ENCODE measurements around the gene DCPS. TPM values are rescaled to one million over a fixed set of nuclear protein-coding genes. Genes with fewer than 3 reads are reported as not detected.
"Not testable (repeated sequence)": the region's sequence is repeated elsewhere in the genome, so short reads cannot be mapped to it uniquely, and the experiment has no call there.

The DCPS gene
- total and polyA plus RNA-seq, 4 donors: 10.7 to 26.3 (median 20.4) TPM

- DNase-seq: no peak
- Histone ChIP-seq H3K9ac (ENCODE audit: insufficient read depth in 1 of 2, low read length in 2 of 2) (no peak overlapping the region), H3K4me3 (no peak overlapping the region), H3K27ac (ENCODE audit: low read depth in 1 of 2, low read length in 1 of 2) (peak overlapping the region in 1 of 2 donors; percentile 52), H3K4me1 (ENCODE audit: control insufficient read depth in 5 of 5, insufficient read depth in 5 of 5, low read length in 5 of 5) (peaks cover 15 to 45% (median 17%) of the 10 kb centered on the region in 5 donors), H3K27me3 (ENCODE audit: control insufficient read depth in 3 of 3, insufficient read depth in 3 of 3, low read length in 2 of 3) (no peaks in the 10 kb centered on the region), H3K9me3 (ENCODE audit: control insufficient read depth in 4 of 4, insufficient read depth in 3 of 4, low read length in 3 of 4) (no peaks in the 10 kb centered on the region), H3K36me3 (ENCODE audit: control insufficient read depth in 4 of 4, insufficient read depth in 4 of 4, low read length in 4 of 4) (no peaks in the 10 kb centered on the region)
- ATAC-seq (ENCODE audit: insufficient read depth, low FRiP score): no peak
- 60 to 69% methylated on average over 5 of the region's 5 CpGs for WGBS, 2 donors
- TF ChIP-seq, protein P1, sequence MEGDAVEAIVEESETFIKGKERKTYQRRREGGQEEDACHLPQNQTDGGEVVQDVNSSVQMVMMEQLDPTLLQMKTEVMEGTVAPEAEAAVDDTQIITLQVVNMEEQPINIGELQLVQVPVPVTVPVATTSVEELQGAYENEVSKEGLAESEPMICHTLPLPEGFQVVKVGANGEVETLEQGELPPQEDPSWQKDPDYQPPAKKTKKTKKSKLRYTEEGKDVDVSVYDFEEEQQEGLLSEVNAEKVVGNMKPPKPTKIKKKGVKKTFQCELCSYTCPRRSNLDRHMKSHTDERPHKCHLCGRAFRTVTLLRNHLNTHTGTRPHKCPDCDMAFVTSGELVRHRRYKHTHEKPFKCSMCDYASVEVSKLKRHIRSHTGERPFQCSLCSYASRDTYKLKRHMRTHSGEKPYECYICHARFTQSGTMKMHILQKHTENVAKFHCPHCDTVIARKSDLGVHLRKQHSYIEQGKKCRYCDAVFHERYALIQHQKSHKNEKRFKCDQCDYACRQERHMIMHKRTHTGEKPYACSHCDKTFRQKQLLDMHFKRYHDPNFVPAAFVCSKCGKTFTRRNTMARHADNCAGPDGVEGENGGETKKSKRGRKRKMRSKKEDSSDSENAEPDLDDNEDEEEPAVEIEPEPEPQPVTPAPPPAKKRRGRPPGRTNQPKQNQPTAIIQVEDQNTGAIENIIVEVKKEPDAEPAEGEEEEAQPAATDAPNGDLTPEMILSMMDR (IDR thresholded peaks at IDR 0.05; ENCODE audit: control extremely low read depth, extremely low read depth): no peak
Measured at GRCh38 chr11:126361400-126361799, 57.5 kb downstream of the DCPS start.

- ATAC-seq (ENCODE audit: insufficient read depth, low FRiP score) (no peak), DNase-seq (no peak)
- Histone ChIP-seq H3K9me3 (ENCODE audit: control insufficient read depth in 4 of 4, insufficient read depth in 3 of 4, low read length in 3 of 4) (no peaks in the 10 kb centered on the region), H3K36me3 (ENCODE audit: control insufficient read depth in 4 of 4, insufficient read depth in 4 of 4, low read length in 4 of 4) (no peaks in the 10 kb centered on the region), H3K9ac (ENCODE audit: insufficient read depth in 1 of 2, low read length in 2 of 2) (no peak overlapping the region), H3K4me1 (ENCODE audit: control insufficient read depth in 5 of 5, insufficient read depth in 5 of 5, low read length in 5 of 5) (peaks cover 8 to 29% (median 16%) of the 10 kb centered on the region in 5 donors), H3K4me3 (no peak overlapping the region), H3K27ac (ENCODE audit: low read depth in 1 of 2, low read length in 1 of 2) (no peak overlapping the region), H3K27me3 (ENCODE audit: control insufficient read depth in 3 of 3, insufficient read depth in 3 of 3, low read length in 2 of 3) (no peaks in the 10 kb centered on the region)
- TF ChIP-seq, protein P1 (IDR thresholded peaks at IDR 0.05; ENCODE audit: control extremely low read depth, extremely low read depth): no peak
- WGBS, 2 donors: 69 to 76% methylated on average over 9 of the region's 9 CpGs
Measured at GRCh38 chr11:126362879-126363655, 59.2 kb downstream of the DCPS start.

DNA sequence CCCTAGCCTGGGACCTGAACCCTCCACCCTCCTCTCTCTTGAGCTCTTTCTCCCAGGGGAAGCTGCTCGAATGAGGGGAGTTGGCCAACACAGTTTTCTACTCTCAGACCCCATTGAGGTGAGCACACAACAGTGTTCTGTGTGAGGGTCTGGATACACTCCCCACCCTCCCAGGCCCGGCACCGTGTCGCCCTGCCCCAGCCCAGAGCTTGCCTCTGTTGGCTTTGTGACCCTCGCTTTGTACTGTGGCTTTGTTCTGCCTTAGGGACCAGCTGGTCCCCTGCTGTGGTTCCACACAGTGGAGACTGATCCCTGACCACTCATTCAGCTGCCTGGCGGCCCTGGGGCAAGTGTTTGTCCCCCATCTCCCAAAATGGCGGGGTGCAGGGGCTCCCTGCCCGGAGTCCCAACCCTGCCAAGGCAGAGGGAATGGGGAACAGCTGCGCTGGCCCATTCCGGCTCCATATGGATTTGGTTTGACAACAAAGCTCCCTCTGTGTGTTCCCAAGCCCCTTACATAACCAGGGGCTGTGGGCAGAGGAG, 59.9 kb downstream of the DCPS start:
- H3K4me3 ChIP-seq: no peak overlapping the region
- H3K9me3 ChIP-seq (ENCODE audit: control insufficient read depth in 4 of 4, insufficient read depth in 3 of 4, low read length in 3 of 4): no peaks in the 10 kb centered on the region
- no peak overlapping the region for H3K27ac ChIP-seq (ENCODE audit: low read depth in 1 of 2, low read length in 1 of 2)
- peaks cover 7 to 21% (median 16%) of the 10 kb centered on the region in 5 donors for H3K4me1 ChIP-seq (ENCODE audit: control insufficient read depth in 5 of 5, insufficient read depth in 5 of 5, low read length in 5 of 5)
- no peaks in the 10 kb centered on the region for H3K36me3 ChIP-seq (ENCODE audit: control insufficient read depth in 4 of 4, insufficient read depth in 4 of 4, low read length in 4 of 4)
- 78 to 86% methylated on average over 10 of the region's 10 CpGs for WGBS, 2 donors
- no peaks in the 10 kb centered on the region for H3K27me3 ChIP-seq (ENCODE audit: control insufficient read depth in 3 of 3, insufficient read depth in 3 of 3, low read length in 2 of 3)
- no peak for ATAC-seq (ENCODE audit: insufficient read depth, low FRiP score)
- H3K9ac ChIP-seq (ENCODE audit: insufficient read depth in 1 of 2, low read length in 2 of 2): no peak overlapping the region
- DNase-seq: no peak
- TF ChIP-seq, protein P1 (IDR thresholded peaks at IDR 0.05; ENCODE audit: control extremely low read depth, extremely low read depth): no peak

DNA sequence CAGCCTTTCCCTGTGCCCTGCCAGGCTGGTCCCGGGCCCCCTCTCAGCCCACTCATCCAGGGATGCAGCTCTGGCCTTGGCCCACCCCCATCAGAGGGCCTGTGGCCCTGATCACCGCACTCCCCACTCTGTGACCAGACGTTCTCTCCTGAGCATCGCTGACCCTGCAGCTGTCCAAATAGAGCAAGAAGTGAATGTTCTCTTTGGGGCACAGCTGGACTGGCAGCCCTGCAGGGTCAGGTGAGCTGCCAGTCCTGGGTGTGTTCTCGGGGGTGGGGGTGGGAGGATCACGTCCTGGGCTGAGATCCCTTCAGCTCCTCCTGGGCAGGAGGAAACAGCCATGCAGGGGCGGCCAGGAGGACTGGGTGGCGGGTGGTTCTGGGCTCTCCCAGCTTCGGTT, 60.9 kb downstream of the DCPS start:
- H3K36me3 ChIP-seq (ENCODE audit: control insufficient read depth in 4 of 4, insufficient read depth in 4 of 4, low read length in 4 of 4); H3K4me3 ChIP-seq; H3K27me3 ChIP-seq (ENCODE audit: control insufficient read depth in 3 of 3, insufficient read depth in 3 of 3, low read length in 2 of 3); H3K9me3 ChIP-seq (ENCODE audit: control insufficient read depth in 4 of 4, insufficient read depth in 3 of 4, low read length in 3 of 4); DNase-seq; H3K9ac ChIP-seq (ENCODE audit: insufficient read depth in 1 of 2, low read length in 2 of 2); ATAC-seq (ENCODE audit: insufficient read depth, low FRiP score); H3K27ac ChIP-seq (ENCODE audit: low read depth in 1 of 2, low read length in 1 of 2): not testable (repeated sequence)
- peaks cover 3 to 18% (median 12%) of the 10 kb centered on the region in 5 donors for H3K4me1 ChIP-seq (ENCODE audit: control insufficient read depth in 5 of 5, insufficient read depth in 5 of 5, low read length in 5 of 5)
- 69 to 92% methylated on average over 4 to 5 of the region's 9 CpGs for WGBS, 2 donors

DNA sequence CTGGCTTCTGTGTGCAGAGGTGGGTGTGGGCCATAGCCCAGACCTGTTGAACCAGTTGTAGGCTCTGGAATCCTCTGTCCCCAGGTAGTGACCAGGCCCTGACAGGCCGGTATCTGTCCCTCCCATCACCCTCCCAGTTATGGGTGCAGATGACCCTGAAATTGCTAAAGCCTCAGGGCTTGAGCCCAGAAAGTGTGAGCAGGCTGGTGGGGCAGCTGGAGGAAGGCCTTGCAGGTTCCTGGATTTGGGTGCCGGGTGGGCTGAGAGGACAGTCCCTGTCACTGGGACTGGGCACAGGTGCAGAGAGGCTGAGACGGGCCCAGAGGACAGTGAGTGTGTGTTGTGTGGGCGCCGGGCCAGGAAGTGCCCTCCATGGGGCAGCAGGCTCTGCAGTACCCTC, 61.6 kb downstream of the DCPS start:
- 70 to 73% methylated on average over 3 to 5 of the region's 5 CpGs for WGBS, 2 donors
- H3K27ac ChIP-seq (ENCODE audit: low read depth in 1 of 2, low read length in 1 of 2): peak overlapping the region; percentile 4 to 47
- H3K4me1 ChIP-seq (ENCODE audit: control insufficient read depth in 5 of 5, insufficient read depth in 5 of 5, low read length in 5 of 5): peaks cover 0 to 16% (median 5%) of the 10 kb centered on the region in 5 donors
- not testable (repeated sequence) for DNase-seq; H3K27me3 ChIP-seq (ENCODE audit: control insufficient read depth in 3 of 3, insufficient read depth in 3 of 3, low read length in 2 of 3); H3K9ac ChIP-seq (ENCODE audit: insufficient read depth in 1 of 2, low read length in 2 of 2); H3K4me3 ChIP-seq; H3K9me3 ChIP-seq (ENCODE audit: control insufficient read depth in 4 of 4, insufficient read depth in 3 of 4, low read length in 3 of 4); ATAC-seq (ENCODE audit: insufficient read depth, low FRiP score); H3K36me3 ChIP-seq (ENCODE audit: control insufficient read depth in 4 of 4, insufficient read depth in 4 of 4, low read length in 4 of 4)

Measured in lung (tissue), 12 donors.